SK-N-SH (cell line): ENCODE measurements around the gene MORN5. TPM values are rescaled to one million over a fixed set of nuclear protein-coding genes. Genes with fewer than 3 reads are reported as not detected.

Experiments used
- CTCF ChIA-PET: fragments of 300-600, 350-600 bp; formaldehyde crosslinking; extraction: SDS; loops from one replicate; lab custom pipeline; 2021; lab: Yijun Ruan, JAX
- POLR2A ChIA-PET: fragments of 350-600 bp; sonication (Branson Sonifier 250); formaldehyde crosslinking; extraction: SDS; loops from one replicate; lab custom pipeline; 2020; ENCODE audit warnings: antibody characterized with exemption, inconsistent platforms; lab: Yijun Ruan, JAX
- DNase-seq: peaks from one replicate; pipeline ENCODE4 v3.0.0; 2012
- H2AFZ ChIP-seq: fragments of 200-600 bp; sonication (generic); 2 replicates; pipeline ENCODE4 v1.8.1; 2016; ENCODE audit warnings: antibody characterized with exemption, mild to moderate bottlenecking, low read depth
- H3F3A ChIP-seq: fragments of 200-600 bp; sonication (generic); replicated peaks from 2 replicates; pipeline ENCODE3; 2016; ENCODE audit warnings: antibody characterized with exemption, mild to moderate bottlenecking; ENCODE audit not compliant: insufficient read depth
- H3K27ac ChIP-seq, 2 experiments: fragments of 200-500 bp in 1 of 2; fragments of 200-600 bp in 1 of 2; sonication (Bioruptor generic) in 1 of 2; sonication (generic), shearing (Covaris generic) in 1 of 2; 2 replicates each; pipeline versions ENCODE4 v1.5.1 to v1.6.1; 2014 to 2016; ENCODE audit warnings: low read depth in 2 of 2, inconsistent platforms in 1 of 2, low read length in 1 of 2, mild to moderate bottlenecking in 1 of 2, mixed read lengths in 1 of 2
- H3K27me3 ChIP-seq: fragments of 200-600 bp; sonication (generic), shearing (Covaris generic); 2 replicates; pipeline ENCODE4 v1.6.1; 2016; ENCODE audit warnings: mixed run types; ENCODE audit not compliant: insufficient read depth
- H3K36me3 ChIP-seq, 2 experiments: fragments of 200-500 bp in 1 of 2; fragments of 200-600 bp in 1 of 2; sonication (Bioruptor generic) in 1 of 2; sonication (generic) in 1 of 2; replicated peaks in 1 of 2; 2 replicates each; pipeline versions ENCODE3 to v1.5.1; 2014 to 2016; ENCODE audit warnings: low read length in 1 of 2, mild to moderate bottlenecking in 1 of 2; ENCODE audit not compliant: insufficient read depth in 2 of 2, control insufficient read depth in 1 of 2
- H3K4me1 ChIP-seq, 2 experiments: fragments of 200-500 bp in 1 of 2; fragments of 200-600 bp in 1 of 2; sonication (Bioruptor generic) in 1 of 2; sonication (generic), shearing (Covaris generic) in 1 of 2; 2 replicates each; pipeline versions ENCODE4 v1.5.1 to v1.6.1; 2014 to 2016; ENCODE audit warnings: low read depth in 1 of 2, low read length in 1 of 2, mixed run types in 1 of 2; ENCODE audit not compliant: insufficient read depth in 2 of 2, control insufficient read depth in 1 of 2
- H3K4me2 ChIP-seq: fragments of 200-600 bp; sonication (generic), shearing (Covaris generic); 2 replicates; pipeline ENCODE4 v1.6.1; 2017; ENCODE audit warnings: mixed run types
- H3K4me3 ChIP-seq, 2 experiments: fragments of 200-500 bp in 1 of 2; fragments of 200-600 bp in 1 of 2; sonication (Bioruptor generic) in 1 of 2; sonication (generic), shearing (Covaris generic) in 1 of 2; 2 replicates each; pipeline versions ENCODE4 v1.5.1 to v1.8.1; 2014 to 2016; ENCODE audit warnings: low read depth in 2 of 2, inconsistent platforms in 1 of 2, low read length in 1 of 2, mild to moderate bottlenecking in 1 of 2, mixed read lengths in 1 of 2, moderate library complexity in 1 of 2
- H3K79me2 ChIP-seq: fragments of 200-600 bp; sonication (generic); 2 replicates; pipeline ENCODE4 v1.8.1; 2017; ENCODE audit warnings: mild to moderate bottlenecking; ENCODE audit not compliant: insufficient read depth
- H3K9ac ChIP-seq: fragments of 200-600 bp; sonication (generic); 2 replicates; pipeline ENCODE4 v1.6.1; 2017; ENCODE audit warnings: mixed run types
- H3K9me2 ChIP-seq: fragments of 200-600 bp; sonication (generic); 2 replicates; pipeline ENCODE4 v1.6.1; 2017; ENCODE audit warnings: mixed run types
- H3K9me3 ChIP-seq: fragments of 200-600 bp; sonication (generic); 2 replicates; pipeline ENCODE4 v1.6.1; 2017; ENCODE audit warnings: mixed run types, mild to moderate bottlenecking, moderate library complexity
- H4K20me1 ChIP-seq: fragments of 200-600 bp; sonication (generic); 2 replicates; pipeline ENCODE4 v1.6.1; 2017; ENCODE audit warnings: mild to moderate bottlenecking, mixed run types; ENCODE audit not compliant: insufficient read depth
- ELF1 ChIP-seq: IDR thresholded peaks from 2 replicates; pipeline ENCODE4 v1.4.0; 2012
- EZH2phosphoT487 ChIP-seq: fragments of 200-600 bp; sonication (generic); IDR thresholded peaks from 2 replicates; pipeline ENCODE4 v1.6.1; 2017; ENCODE audit warnings: low read depth, mixed run types, mild to moderate bottlenecking, antibody characterized with exemption, moderate library complexity, borderline replicate concordance
- FOXM1 ChIP-seq: IDR thresholded peaks from 2 replicates; pipeline ENCODE4 v1.4.0; 2012; ENCODE audit warnings: low read depth, mild to moderate bottlenecking
- GATA2 ChIP-seq: sonication (generic); formaldehyde crosslinking; IDR thresholded peaks from 2 replicates; pipeline ENCODE4 v1.5.0; 2020; ENCODE audit warnings: mild to moderate bottlenecking, missing genetic modification reagents
- MAX ChIP-seq: IDR thresholded peaks from 2 replicates; pipeline ENCODE4 v1.4.0; 2012; ENCODE audit warnings: low read depth
- MXI1 ChIP-seq: IDR thresholded peaks from 2 replicates; pipeline ENCODE4 v1.6.1; 2012; ENCODE audit warnings: mild to moderate bottlenecking, low read depth, low read length, improper control_type of control experiment
- NFIC ChIP-seq: IDR thresholded peaks from 2 replicates; pipeline ENCODE4 v1.4.0; 2012; ENCODE audit warnings: borderline replicate concordance
- PBX3 ChIP-seq: IDR thresholded peaks from 2 replicates; pipeline ENCODE4; 2012
- SMC3 ChIP-seq: IDR thresholded peaks from 2 replicates; pipeline ENCODE4 v1.6.1; 2012; ENCODE audit warnings: low read depth, low read length, improper control_type of control experiment
- TAF1 ChIP-seq: IDR thresholded peaks from 2 replicates; pipeline ENCODE4 v1.6.1; 2012; ENCODE audit warnings: low read depth, mild to moderate bottlenecking, low read length, moderate library complexity, borderline replicate concordance
- USF1 ChIP-seq: IDR thresholded peaks from 2 replicates; pipeline ENCODE4 v1.4.0; 2012; ENCODE audit warnings: low read depth, borderline replicate concordance
- YY1 ChIP-seq: IDR thresholded peaks from 2 replicates; pipeline ENCODE4 v1.4.0; 2012; ENCODE audit warnings: low read depth, mild to moderate bottlenecking
- ZBTB33 ChIP-seq: IDR thresholded peaks from 2 replicates; pipeline ENCODE4 v1.4.0; 2012; ENCODE audit warnings: low read depth, borderline replicate concordance
- WGBS: methylation state at CpG from one replicate; pipeline ENCODE4 v1.1.6; 2017; ENCODE audit warnings: low lambda C conversion rate; 5-methylcytosine and 5-hydroxymethylcytosine counted together
- polyA plus RNA-seq, 3 experiments: library from polyadenylated mRNA; depleted of rRNA; stranded (reverse); fragments of >200 nt; gene quantifications; 2 replicates each; pipeline ENCODE4 v1.2.3, GENCODE V29; 2012
- TF ChIP-seq, protein P1 (sequence below): IDR thresholded peaks from 2 replicates; pipeline ENCODE4 v1.6.1; 2012; ENCODE audit warnings: mild to moderate bottlenecking, low read depth, low read length, moderate library complexity
- TF ChIP-seq, protein P2 (sequence below): fragments of 150-350 bp; IDR thresholded peaks from 2 replicates; pipeline ENCODE4 v1.6.1; 2016; ENCODE audit warnings: mild to moderate bottlenecking, low read depth, low read length

MORN5 gene
- polyA plus RNA-seq, 1 of the 3 experiments (the other 2 are of a cell fraction): not detected

GRCh38 chr9:122168356-122168755, 8.6 kb downstream of the MORN5 start:
- CTCF ChIA-PET: interaction anchor here (2.2 kb wide), 1 partner anchor 43 kb away, joined by 6 read pairs; no protein-coding TSS in a partner anchor
- H3K9me2 ChIP-seq: no peaks in the 10 kb centered on the region
- H3K4me2 ChIP-seq: no peak overlapping the region
- H3K4me1 ChIP-seq: no peaks in the 10 kb centered on the region
- TF ChIP-seq, protein P1, sequence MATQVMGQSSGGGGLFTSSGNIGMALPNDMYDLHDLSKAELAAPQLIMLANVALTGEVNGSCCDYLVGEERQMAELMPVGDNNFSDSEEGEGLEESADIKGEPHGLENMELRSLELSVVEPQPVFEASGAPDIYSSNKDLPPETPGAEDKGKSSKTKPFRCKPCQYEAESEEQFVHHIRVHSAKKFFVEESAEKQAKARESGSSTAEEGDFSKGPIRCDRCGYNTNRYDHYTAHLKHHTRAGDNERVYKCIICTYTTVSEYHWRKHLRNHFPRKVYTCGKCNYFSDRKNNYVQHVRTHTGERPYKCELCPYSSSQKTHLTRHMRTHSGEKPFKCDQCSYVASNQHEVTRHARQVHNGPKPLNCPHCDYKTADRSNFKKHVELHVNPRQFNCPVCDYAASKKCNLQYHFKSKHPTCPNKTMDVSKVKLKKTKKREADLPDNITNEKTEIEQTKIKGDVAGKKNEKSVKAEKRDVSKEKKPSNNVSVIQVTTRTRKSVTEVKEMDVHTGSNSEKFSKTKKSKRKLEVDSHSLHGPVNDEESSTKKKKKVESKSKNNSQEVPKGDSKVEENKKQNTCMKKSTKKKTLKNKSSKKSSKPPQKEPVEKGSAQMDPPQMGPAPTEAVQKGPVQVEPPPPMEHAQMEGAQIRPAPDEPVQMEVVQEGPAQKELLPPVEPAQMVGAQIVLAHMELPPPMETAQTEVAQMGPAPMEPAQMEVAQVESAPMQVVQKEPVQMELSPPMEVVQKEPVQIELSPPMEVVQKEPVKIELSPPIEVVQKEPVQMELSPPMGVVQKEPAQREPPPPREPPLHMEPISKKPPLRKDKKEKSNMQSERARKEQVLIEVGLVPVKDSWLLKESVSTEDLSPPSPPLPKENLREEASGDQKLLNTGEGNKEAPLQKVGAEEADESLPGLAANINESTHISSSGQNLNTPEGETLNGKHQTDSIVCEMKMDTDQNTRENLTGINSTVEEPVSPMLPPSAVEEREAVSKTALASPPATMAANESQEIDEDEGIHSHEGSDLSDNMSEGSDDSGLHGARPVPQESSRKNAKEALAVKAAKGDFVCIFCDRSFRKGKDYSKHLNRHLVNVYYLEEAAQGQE: no peak
- TF ChIP-seq ZBTB33 (no peak), NFIC (no peak), EZH2phosphoT487 (no peak), YY1 (no peak), TAF1 (no peak), MAX (no peak), PBX3 (no peak), FOXM1 (no peak), SMC3 (no peak), ELF1 (no peak), USF1 (no peak), MXI1 (no peak), GATA2 (no peak)
- TF ChIP-seq, protein P2, sequence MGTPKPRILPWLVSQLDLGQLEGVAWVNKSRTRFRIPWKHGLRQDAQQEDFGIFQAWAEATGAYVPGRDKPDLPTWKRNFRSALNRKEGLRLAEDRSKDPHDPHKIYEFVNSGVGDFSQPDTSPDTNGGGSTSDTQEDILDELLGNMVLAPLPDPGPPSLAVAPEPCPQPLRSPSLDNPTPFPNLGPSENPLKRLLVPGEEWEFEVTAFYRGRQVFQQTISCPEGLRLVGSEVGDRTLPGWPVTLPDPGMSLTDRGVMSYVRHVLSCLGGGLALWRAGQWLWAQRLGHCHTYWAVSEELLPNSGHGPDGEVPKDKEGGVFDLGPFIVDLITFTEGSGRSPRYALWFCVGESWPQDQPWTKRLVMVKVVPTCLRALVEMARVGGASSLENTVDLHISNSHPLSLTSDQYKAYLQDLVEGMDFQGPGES: no peak
- TF ChIP-seq, all 33 proteins: peak for 0
- no peaks in the 10 kb centered on the region for H3K36me3 ChIP-seq
- H3F3A ChIP-seq: no peaks in the 10 kb centered on the region
- no peak overlapping the region for H3K4me3 ChIP-seq
- no peak for DNase-seq
- H3K9me3 ChIP-seq: no peaks in the 10 kb centered on the region
- no peaks in the 10 kb centered on the region for H3K79me2 ChIP-seq
- no peak overlapping the region for H3K27ac ChIP-seq
- no peak overlapping the region for H2AFZ ChIP-seq
- 20% methylated on average over 3 of the region's 3 CpGs for WGBS
- POLR2A ChIA-PET: no interaction called here
- H3K9ac ChIP-seq: no peak overlapping the region
- H4K20me1 ChIP-seq: no peaks in the 10 kb centered on the region
- peaks cover 15% of the 10 kb centered on the region; the same call in 1 of the 2 replicates for H3K27me3 ChIP-seq
